ENCODE results near the gene TNFRSF18. TPM values are rescaled to one million over a fixed set of nuclear protein-coding genes. Genes with fewer than 3 reads are reported as not detected.
A peak's percentile ranks its signal among the peaks of the same experiment; 100 is the strongest.

TNFRSF18 gene
- total RNA-seq, 1 donor from 2014 or later = not detected

DNA sequence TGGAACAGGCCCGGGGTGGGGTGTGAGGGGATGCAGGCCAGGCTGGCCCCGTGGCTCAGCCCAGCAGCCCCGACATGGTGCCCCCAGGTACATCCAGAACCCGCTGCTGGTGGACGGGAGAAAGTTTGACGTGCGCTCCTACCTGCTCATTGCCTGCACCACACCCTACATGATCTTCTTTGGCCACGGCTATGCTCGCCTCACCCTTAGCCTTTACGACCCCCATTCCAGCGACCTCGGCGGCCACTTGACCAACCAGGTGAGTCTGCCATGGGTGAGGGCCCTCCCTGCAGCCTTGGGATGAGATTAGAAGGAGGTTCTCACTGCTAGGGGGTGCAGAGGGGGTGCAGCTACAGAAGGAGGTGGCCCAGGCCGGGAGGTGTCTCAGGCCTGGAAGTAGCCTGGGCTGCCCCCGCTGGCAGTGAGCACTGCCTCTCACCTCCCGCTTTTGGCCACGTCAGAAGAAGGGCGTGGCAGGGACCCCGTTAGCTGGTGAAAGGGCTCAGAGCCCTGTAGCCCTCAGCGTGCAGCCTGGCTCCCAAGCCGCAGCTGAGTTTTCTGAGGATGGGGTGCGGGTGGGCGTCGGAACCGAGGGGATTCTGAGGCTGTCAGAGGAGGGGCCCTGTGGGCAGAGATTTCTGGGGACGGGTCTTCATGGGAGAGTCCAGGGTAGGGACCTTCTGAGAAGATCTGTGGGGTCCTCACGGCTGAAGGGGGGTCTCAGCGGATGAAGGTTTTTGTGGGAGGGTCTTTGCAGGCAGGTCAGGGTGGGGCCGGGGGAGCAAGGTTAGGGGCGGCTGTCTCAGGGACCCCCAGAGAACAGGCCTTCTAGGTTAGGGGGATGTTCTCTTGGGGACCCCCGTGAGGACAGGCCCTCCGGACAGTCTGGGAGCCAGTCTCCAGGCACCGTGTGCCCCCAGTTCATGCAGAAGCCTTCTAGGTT is 22.3 kb downstream of the TNFRSF18 start:
- Mint-ChIP-seq H3K4me1 (ENCODE audit: unreplicated experiment) (no peaks in the 10 kb centered on the region), H3K4me3 (ENCODE audit: unreplicated experiment) (no peak overlapping the region), H3K27me3 (ENCODE audit: unreplicated experiment) (peaks cover 6% of the 10 kb centered on the region), H3K36me3 (ENCODE audit: low read depth, unreplicated experiment) (no peaks in the 10 kb centered on the region), H3K9me3 (ENCODE audit: unreplicated experiment) (no peaks in the 10 kb centered on the region), H3K27ac (ENCODE audit: unreplicated experiment) (no peak overlapping the region)
- TF ChIP-seq, protein P1, sequence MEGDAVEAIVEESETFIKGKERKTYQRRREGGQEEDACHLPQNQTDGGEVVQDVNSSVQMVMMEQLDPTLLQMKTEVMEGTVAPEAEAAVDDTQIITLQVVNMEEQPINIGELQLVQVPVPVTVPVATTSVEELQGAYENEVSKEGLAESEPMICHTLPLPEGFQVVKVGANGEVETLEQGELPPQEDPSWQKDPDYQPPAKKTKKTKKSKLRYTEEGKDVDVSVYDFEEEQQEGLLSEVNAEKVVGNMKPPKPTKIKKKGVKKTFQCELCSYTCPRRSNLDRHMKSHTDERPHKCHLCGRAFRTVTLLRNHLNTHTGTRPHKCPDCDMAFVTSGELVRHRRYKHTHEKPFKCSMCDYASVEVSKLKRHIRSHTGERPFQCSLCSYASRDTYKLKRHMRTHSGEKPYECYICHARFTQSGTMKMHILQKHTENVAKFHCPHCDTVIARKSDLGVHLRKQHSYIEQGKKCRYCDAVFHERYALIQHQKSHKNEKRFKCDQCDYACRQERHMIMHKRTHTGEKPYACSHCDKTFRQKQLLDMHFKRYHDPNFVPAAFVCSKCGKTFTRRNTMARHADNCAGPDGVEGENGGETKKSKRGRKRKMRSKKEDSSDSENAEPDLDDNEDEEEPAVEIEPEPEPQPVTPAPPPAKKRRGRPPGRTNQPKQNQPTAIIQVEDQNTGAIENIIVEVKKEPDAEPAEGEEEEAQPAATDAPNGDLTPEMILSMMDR (IDR thresholded peaks at IDR 0.05; ENCODE audit: unreplicated experiment) = no peak
- DNase-seq (ENCODE audit: low spot score) = no peak

DNA sequence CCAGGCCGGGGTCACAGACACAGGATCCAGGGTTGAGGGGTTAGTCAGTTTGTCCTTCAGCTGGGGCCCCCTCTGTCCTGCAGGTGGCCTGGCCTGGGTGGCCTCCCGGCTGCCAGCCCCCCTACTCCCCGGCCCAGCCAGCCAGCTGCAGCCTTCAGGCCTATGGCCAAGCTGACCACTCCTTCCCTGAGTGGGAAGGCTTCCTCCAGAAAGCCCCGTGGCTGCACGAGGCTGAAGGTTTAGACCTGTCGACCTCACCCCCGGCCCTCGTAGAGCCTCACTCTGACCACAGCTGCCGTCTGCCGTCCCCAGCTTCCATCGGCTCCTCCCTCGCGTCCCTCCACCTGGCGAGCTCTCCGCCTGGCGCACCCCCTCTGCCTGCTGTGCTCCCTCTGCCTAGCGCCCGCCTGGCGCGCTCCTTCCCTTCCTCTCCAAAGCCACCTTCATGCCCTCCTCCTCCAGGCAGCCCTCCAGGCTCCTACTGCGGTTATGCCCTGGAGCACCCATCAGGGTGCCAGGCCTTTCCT is 23.1 kb downstream of the TNFRSF18 start:
- H3K36me3 Mint-ChIP-seq (ENCODE audit: low read depth, unreplicated experiment) = no peaks in the 10 kb centered on the region
- H3K9me3 Mint-ChIP-seq (ENCODE audit: unreplicated experiment) = no peaks in the 10 kb centered on the region
- DNase-seq (ENCODE audit: low spot score) = peak; percentile 2
- no peaks in the 10 kb centered on the region for H3K4me1 Mint-ChIP-seq (ENCODE audit: unreplicated experiment)
- TF ChIP-seq, protein P1 (IDR thresholded peaks at IDR 0.05; ENCODE audit: unreplicated experiment) = no peak
- peaks cover 6% of the 10 kb centered on the region for H3K27me3 Mint-ChIP-seq (ENCODE audit: unreplicated experiment)
- no peak overlapping the region for H3K4me3 Mint-ChIP-seq (ENCODE audit: unreplicated experiment)
- H3K27ac Mint-ChIP-seq (ENCODE audit: unreplicated experiment) = no peak overlapping the region

DNA sequence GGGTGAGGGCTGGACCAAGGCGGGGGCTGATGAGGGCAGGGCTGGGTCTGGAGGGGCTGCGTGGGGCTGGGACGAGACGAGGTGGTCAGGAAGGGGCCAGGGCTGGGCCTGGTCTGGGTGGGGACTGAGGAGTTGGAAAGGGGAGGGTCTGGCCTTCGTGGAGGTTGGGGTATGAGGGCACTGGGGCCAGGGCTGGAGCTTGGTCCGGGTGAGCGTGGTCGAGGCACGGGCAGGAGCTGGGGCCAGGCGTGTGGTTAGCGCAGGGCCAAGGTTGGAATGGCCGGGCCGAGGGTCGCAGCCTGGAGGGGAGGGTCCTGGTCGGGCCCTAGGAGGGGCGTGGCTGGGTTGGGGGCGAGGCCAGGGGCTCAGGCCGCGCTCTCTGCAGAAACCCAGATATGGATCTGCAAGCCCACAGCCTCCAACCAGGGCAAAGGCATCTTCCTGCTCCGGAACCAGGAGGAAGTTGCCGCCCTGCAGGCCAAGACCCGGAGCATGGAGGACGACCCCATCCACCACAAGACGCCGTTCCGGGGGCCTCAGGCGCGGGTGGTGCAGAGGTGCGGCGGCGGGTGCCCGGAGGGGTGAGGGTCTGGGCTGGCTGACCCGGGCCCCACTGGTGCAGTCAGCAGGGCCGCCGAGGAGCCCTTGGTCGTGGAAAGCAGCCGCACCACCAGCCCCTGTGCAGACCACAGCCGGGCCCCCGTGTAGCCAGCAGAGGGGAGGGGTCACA is 23.7 kb downstream of the TNFRSF18 start:
- Mint-ChIP-seq H3K4me1 (ENCODE audit: unreplicated experiment) (no peaks in the 10 kb centered on the region), H3K4me3 (ENCODE audit: unreplicated experiment) (no peak overlapping the region), H3K36me3 (ENCODE audit: low read depth, unreplicated experiment) (no peaks in the 10 kb centered on the region), H3K27ac (ENCODE audit: unreplicated experiment) (no peak overlapping the region), H3K27me3 (ENCODE audit: unreplicated experiment) (peaks cover 6% of the 10 kb centered on the region), H3K9me3 (ENCODE audit: unreplicated experiment) (no peaks in the 10 kb centered on the region)
- TF ChIP-seq, protein P1 (IDR thresholded peaks at IDR 0.05; ENCODE audit: unreplicated experiment) = no peak
- DNase-seq (ENCODE audit: low spot score) = peak; percentile 2

DNA sequence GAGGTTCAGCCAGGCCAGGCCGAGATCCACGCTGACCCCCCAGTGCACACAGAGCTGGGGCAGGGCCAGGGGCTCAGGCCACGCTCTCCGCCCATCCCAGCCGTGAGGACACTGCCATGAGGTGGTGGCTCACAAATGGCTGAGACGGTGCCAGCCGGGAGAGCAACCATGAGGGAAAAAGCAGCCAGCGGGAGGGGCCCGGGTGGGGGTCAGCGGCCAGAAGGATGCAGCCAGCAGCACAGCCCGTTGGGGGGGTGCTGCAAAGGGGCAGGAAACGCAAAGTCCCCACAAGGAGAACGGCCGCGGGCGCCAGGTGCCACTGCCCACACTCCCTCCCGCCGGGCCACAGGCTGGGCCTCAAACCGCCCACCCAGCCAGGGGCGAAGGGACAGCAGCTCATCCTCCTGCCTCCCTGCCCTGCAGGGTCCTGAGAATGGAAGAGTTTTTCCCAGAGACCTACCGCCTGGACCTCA is 24.4 kb downstream of the TNFRSF18 start:
- H3K9me3 Mint-ChIP-seq (ENCODE audit: unreplicated experiment) = no peaks in the 10 kb centered on the region
- no peak overlapping the region for H3K4me3 Mint-ChIP-seq (ENCODE audit: unreplicated experiment)
- peaks cover 6% of the 10 kb centered on the region for H3K27me3 Mint-ChIP-seq (ENCODE audit: unreplicated experiment)
- H3K4me1 Mint-ChIP-seq (ENCODE audit: unreplicated experiment) = no peaks in the 10 kb centered on the region
- DNase-seq (ENCODE audit: low spot score) = no peak
- H3K36me3 Mint-ChIP-seq (ENCODE audit: low read depth, unreplicated experiment) = peaks cover under 1% of the 10 kb centered on the region
- TF ChIP-seq, protein P1 (IDR thresholded peaks at IDR 0.05; ENCODE audit: unreplicated experiment) = no peak
- H3K27ac Mint-ChIP-seq (ENCODE audit: unreplicated experiment) = no peak overlapping the region

All from endothelial cell (in vitro differentiated cells).